Activated gamma-delta T cell (primary cell): ENCODE results near the gene PRSS16.
"Not testable (repeated sequence)": the region's sequence is repeated elsewhere in the genome, so short reads cannot be mapped to it uniquely, and the experiment has no call there.

Experiments used
- DNase-seq: peaks from one replicate; lab custom pipeline; 2025; lab: John Stamatoyannopoulos, UW
- total RNA-seq, 2 donors: gene quantifications; one replicate each; lab custom pipeline; 2026; lab: John Stamatoyannopoulos, UW

PRSS16 gene, protein sequence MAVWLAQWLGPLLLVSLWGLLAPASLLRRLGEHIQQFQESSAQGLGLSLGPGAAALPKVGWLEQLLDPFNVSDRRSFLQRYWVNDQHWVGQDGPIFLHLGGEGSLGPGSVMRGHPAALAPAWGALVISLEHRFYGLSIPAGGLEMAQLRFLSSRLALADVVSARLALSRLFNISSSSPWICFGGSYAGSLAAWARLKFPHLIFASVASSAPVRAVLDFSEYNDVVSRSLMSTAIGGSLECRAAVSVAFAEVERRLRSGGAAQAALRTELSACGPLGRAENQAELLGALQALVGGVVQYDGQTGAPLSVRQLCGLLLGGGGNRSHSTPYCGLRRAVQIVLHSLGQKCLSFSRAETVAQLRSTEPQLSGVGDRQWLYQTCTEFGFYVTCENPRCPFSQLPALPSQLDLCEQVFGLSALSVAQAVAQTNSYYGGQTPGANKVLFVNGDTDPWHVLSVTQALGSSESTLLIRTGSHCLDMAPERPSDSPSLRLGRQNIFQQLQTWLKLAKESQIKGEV
- 0.26 to 0.77 reads per million in 2 donors for total RNA-seq

DNA sequence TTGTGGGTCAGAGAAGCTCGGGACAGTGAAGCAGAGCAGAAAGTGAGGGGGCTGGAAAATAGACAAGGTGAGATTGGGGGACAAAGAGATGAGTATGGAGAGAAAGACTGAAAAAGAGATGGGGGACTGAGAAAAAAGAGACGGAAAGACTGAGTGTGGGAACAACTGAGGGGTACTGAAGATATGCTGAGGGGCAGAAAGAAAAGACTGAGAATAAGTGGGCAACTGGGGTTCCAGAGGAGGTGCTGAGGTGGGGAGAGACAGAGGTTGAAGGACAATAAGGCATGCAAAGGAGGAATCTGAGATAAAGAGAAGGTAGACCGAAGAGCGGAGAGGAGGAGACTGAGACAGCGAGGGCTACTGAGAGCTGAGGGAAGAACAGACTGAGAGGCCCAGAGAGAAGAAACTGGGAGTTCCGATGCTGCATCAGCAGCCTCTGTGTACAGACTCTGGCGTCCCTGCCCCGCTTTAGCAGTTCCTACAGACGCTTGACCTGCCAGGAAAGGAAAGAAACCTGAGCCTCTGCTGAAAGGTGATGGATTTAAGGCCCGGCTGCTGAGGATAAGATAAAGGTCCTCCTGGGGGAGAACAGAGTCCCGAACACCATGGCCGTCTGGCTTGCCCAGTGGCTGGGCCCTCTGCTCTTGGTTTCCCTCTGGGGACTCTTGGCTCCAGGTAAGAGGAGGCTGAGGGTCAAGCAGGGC is at the start of gene PRSS16:
Gene PRSS16 (plus strand): TSS at position 569 of the 704 bp plus-strand sequence. CDS start 37 bp downstream, at position 606.
- DNase-seq = no peak

DNA sequence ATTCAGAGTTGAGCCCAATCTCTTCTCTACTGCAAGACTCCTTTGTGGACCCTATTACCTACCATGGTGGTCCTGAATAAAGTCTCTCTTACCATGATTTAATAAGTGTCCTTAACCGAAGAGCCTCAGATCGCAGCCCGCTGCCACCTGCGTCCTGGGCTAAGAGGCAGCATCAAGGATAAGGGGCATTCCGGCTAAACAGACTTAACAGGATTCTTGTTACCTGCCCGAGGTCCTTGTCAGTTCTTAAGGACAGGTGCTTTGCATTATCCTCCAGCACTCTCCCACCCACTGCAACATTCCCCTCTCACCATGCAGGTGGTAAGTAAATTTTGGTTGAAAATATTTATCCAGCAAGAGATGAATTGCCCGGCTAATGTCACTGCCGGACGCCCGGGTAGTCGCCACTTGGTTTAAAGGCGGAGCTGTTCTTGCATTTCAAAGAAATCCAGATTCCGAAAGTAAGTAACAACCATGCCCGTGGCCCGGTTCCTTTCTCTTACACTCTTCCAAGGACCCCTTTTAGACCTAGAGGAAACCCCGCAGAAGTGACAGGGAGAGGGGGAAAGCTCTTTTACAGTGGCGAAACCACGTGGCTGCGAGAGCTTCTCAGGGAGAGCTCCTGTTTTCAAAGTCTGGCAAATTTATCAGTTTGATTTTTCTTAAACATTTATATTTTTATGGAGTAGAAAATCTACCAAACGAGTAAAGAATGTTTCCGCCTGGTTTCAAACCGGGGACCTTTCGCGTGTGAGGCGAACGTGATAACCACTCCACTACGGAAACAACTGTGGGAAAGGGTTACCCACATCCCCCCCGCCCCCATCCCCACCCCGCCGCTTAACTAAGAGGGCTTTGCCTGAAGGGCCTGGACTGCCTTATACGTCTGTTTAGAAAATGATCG is 41.9 kb upstream of the PRSS16 start:
- no peak for DNase-seq

DNA sequence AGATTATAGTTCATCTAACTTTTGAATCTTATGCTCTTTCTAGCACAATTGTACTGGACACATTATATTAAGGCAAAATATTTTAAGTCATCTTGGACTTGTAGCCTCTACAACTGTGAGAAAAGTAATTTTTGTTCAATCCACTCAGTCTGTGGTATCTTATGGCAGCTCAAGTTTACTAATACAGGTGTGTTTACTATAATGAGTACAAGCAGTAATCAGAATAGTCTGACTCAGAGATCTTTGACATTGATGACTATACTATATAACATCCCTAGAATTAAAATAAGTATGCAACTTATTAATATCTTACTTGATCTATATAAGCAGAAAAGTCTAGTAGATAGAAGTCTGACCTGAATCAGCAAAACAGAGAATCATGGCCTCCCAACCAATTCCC is 40.7 kb upstream of the PRSS16 start:
- DNase-seq = no peak

DNA sequence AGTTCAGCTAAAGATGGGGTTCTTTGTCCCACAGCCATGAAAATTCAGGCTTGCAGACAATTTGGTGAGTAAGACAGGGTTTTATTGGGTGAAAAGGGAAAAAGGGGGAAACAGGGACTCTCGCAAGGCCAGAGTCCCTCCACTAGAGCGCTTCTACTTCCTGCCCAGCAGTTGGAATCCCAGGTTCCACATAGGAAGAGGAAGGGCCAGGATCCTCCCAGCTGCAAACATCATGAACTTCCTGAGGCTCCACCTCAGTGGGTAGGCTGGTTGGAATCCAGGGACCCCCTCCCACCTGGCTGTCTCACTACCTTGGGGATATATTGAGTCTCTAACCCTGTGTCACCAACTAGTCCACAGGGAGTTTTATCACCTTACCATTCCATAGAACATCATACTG is 39.5 kb upstream of the PRSS16 start:
- DNase-seq = no peak

DNA sequence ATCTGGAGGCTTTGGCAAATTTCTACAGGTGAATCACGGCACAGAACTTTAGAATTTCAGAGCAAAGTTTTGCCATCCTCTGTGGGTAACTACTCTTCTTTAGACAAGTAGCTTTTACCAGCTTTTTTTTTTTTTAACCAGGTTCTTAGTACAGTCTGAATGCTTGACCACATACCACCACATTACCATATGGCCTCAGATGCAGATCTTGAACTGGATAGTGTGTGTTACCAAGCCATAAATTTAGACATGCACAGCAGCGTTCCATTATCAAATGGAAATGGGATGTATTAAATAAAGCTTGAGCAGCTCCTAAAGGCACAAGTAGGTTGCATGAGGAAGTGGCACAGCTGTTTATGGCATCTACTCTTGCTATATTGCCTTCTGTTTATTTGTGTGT is 38.3 kb upstream of the PRSS16 start:
- DNase-seq = no peak

DNA sequence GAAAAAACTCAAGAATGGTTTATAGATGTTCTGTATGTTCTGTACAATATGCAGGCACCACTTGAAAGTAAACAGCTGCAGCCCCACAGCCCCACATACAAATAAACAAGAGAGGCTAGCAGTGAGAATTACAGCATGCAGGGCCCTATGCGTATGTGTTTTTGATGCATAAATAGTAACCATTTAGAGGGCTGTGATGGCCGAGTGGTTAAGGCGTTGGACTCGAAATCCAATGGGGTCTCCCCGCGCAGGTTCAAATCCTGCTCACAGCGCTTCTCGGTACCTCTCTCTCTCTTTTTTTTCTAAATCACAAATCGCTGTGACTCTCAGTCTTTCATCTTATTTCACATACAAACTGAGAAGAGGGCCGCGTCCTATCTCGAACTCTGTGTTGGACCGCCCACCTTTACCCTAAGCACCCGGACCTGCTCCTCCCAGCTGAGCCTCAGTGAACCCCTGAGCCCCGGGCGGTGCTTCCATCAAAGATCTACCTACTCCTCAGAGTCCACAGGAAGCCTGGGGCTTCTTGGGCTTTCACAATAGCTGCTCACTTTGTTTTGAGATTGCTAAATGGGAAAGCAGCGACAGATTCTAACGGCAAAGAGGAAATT is 37.7 kb upstream of the PRSS16 start:
- DNase-seq = no peak

DNA sequence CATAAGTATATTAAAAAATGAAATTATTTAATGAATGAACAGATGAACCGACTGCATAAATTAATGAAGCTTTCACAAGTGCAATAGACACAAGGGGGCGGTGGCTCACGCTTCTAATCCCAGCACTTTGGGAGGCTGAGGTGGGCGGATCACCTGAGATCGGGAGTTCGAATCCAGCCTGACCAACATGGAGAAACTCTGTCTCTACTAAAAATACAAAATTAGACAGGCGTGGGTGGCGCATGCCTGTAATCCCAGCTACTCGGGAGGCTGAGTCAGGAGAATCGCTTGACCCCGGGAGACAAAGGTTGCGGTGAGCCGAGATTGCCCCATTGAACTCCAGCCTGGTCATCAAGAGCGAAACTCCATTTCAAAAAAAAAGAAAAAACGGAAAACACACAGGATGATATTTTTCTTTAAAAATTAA is 34.4 kb upstream of the PRSS16 start:
- not testable (repeated sequence) for DNase-seq

DNA sequence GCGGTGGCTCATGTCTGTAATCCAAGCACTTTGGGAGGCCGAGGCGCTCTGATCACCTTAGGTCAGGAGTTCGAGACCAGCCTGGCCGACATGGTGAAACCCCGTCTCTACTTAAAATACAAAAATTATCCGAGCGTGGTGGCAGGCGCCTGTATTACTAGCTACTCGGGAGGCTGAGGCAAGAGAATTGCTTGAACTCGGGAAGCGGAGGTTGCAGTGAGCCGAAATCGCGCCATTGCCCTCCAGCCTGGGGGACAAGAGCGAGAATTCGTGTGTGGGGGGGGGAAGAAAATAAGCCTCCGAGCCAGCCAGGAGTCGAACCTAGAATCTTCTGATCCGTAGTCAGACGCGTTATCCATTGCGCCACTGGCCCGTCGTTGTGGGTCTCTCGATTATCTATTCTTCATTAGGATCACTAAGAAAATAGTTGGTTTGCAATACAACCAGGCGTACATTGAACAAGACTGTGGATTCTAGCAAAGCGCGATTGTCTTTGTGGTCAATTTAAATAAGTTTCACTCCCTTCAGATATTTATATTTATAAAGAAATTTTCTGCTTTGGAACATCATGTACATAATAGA is 33.9 kb upstream of the PRSS16 start:
- no peak for DNase-seq

DNA sequence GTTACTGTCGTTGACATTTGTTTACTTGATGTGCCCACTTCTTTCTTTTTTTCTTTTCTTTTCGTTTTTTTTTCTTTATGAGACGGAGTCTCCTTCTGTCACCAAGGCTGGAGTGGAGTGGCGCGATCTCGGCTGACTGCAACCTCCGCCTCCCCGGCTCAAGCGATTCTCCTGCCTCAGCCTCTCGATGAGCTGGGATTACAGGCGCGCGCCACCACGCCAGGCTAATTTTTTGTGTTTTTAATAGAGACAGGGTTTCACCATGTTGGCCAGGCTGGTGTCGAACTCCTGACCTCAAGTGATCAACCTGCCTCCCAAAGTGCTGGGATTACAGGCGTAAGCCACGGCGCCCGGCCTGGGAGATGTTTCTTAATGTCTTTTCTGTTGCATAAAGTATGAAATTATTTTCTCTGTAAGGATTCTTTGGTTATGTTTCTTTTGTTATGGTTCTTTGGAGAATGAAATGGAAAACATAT is 33.3 kb upstream of the PRSS16 start:
- no peak for DNase-seq

DNA sequence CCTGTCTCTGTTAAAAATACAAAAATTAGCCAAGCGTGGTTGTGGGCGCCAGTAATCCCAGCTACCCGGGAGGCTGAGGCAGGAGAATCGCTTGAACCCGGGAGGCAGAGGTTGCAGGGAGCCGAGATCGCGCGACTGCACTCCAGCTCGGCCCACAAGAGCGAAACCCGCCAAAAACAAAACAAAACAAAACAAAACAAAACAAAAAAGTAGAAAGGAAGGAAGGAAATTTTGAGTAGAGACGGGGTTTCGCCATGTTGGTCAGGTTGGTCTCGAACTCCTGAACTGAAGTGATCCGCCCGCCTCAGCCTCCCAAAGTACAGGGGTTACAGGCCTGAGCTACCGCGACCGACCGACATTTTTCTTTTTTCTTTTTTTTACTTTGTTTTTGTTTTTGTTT is 30.6 kb upstream of the PRSS16 start:
- DNase-seq = no peak

DNA sequence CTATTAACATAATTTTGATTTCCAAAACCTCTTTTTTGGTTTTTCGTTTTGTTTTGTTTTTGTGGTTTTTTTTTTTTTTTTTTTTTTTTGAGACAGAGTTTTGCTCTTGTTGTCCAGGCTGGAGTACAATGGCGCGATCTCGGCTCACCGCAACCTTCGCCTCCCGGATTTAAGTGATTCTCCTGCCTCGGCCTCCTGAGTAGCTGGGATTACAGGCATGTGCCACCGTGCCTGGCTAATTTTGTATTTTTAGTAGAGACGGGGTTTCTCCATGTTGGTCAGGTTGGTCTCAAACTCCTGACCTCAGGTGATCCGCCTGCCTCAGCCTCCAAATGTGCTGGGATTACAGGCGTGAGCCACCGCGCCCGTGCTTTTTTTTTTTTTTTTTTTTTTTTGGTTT is 24.5 kb upstream of the PRSS16 start:
- DNase-seq = not testable (repeated sequence)

DNA sequence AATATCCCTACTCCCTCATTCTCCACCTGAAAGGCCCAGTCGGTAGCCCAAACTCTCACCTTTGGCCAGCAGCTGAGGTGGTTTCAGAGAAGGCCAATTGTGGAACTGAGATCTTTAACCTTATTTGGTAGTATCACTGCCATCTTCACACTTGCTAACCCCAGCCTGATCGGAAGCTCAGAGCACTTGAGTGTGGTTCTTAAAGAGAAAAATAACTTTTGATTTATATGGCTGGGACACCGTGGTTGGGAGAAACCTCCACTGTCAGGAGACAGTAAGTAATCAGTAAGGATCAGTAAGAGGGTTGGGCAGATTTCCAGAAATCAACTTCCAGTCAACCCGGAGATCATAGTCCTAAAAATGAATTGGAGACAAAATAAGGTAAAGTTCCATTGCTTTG is 22.8 kb upstream of the PRSS16 start:
- no peak for DNase-seq

DNA sequence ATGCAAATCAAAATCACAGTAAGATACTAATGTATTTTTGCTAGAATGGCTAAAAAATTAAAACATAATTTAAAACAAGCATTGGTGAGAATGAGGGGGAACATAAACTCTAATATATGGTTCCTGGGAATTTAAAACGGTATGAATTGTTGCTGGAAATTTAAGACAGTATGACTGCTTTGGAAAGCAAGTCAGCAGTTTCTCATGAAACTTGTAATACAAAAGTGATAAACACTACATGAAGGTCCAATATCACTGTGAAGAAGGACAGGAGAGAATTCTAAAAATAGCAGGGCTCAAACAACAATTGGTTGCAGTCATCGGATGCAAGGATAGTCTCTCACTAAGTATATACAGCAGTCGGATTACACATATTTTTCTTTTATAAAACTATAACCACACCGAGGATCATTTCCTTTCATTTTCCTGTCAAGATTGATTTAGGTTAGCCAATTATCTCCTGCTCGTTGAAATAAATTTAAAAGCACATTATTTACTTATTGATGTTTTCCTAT is 18.5 kb upstream of the PRSS16 start:
- no peak for DNase-seq

DNA sequence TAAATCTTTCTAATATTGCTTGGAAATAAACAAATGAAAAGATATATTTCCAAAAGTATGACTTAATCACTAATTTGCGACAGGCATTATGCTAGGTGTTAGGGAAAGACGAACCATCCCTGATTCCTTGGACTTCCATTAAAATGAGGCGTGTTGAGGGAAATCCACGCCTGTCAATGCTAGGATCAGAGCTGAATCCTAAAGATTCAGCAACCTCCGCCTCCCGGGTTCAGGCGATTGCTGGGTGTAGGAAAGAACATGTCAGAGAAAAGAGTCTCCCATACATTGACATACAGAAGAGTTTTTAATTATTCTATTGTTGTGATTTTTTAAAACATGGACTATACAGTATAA is 16.8 kb upstream of the PRSS16 start:
- no peak for DNase-seq

DNA sequence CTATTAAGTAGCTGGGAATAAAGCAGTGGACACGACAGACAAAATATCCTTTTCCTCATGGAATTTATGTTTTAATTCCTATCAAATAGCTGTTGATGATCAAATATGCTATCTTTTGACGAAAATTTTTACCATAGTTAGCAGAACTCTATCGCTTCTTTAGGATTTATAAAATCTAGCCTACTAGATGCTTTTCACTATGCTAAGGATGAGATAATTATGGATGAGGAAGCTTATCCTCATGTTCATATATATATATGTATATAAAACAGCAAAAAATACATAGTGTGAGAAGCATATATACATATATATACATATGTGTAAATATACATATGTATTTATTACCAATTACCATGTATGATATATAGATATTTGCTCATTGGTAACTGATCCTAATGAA is 12.9 kb upstream of the PRSS16 start:
- no peak for DNase-seq

DNA sequence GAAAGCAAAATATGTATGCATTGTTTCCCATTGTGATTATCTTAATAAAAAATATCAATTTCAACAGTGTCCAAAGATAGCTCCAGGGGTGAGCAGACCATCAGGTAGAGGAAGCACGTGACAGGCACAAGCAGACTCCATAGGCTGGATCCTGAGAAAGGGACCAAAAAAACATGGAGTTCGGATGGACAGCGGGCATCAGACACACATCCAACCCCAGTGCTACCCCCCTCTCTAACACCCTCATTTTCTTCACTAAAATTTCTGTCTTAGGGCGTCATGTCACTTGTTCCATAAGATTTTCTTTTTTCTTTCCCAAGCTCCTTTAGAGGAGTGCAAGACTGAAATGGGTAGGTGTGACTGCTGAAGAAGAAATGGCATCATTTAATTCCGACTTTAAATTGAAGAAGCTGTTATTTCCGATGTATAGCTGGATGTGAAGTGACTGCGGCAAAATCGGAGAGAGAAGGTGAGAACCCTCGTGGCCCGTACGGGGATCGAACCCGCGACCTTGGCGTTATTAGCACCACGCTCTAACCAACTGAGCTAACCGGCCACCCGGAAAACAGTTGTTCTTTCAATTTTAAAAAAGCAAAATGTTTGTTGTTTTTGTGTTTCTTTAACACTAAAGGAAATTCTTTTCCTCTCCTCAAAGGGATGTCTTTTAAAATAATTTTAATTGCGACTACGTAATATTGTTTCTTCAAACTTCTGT is 10.3 kb upstream of the PRSS16 start:
- no peak for DNase-seq

DNA sequence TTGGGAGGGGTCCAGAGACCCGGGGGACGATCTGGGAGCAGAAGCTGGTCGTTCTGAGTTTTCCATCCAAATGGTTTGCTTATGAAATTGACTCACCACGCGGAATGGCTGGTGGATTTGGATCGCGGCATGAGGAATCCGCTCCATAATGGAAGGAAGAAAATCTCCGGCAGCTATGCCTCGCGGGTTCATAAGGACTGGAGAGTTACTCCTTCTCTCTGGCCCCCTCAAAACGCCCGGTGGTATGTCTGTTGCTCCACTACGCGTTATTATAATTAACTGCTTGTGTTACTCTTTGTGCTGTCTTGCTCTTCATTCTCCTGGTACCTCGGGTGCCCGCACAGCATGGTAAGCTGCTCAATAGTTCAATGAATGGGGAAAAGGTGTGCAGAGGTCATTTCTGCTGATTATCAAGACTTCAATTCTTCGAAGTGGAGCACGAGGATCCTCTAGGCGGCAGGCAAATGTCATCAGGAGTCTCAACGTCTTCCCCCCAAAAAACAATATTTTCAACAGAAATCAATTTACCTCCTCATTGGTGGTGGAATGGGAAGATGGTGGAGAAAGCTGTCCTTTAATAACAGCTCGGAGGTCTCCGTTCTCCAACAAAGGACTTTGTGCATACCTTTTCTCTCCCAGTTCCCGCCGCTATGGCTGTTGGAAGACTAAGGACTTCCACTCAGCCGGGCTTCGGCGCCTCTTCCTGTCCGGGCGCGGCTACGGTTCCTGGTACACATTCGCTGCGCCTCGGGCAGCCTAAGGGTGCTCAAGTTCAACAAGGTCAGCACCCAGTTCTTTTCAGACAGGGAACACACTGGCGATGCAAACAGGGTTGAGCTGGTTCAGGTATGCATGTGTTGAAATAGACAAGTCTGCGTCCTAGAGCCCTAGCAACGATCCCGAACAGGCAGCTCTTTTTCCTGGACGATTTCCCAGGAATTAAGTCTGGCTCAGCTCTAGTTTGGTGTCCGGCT is 9.2 kb upstream of the PRSS16 start:
- DNase-seq = no peak

DNA sequence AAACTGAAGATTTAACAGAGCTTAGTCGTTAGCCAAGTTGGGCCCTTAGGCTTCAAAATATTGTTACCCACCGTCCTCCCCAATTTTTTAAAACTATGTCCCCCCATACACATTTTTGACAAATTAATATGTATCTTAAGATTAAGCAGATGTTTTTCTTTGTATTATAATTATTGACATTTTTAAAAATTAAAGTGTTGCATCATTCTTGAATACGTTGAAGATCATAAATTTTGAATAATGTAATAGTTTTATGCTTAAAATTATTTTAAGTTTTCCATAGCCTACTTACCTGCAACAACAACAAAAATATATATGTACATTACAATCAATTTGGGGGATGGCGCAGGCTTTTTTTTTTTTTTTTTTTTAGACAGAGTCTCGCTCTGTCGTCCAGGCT is 8.2 kb upstream of the PRSS16 start:
- DNase-seq = no peak

DNA sequence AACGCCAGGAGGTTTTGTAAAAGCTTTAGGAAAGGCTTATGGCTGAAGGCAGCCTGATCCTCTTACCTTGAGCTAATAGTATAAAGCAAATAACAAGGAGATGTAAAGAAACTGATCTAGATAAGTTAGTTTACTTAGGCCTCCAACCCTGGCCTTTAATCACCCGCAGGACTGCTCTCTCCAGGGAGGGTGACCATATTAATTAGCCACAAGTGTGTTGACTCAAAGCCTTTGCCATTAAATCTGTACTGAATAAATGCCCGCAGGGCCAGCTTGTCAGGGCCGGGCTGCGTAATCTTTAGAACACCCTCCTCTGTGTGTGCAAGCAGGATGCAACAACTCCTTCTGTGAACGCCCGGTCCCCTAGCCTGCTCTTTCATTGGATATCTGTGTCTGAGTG is 6.1 kb upstream of the PRSS16 start:
- no peak for DNase-seq
